ENCODE measurements around the gene ZDHHC7.
A peak's percentile ranks its signal among the peaks of the same experiment; 100 is the strongest.

ZDHHC7 gene

GRCh38 chr16:85007496-85008214 is 3.7 kb downstream of the ZDHHC7 start:
- H3K27me3 ChIP-seq, result no peaks in the 10 kb centered on the region
- TF ChIP-seq CTCF (IDR thresholded peaks at IDR 0.05), result no peak
- intact Hi-C loops (cut with DNase I; ENCODE audit: low total_unique reads), result no loop called here
- no peak for DNase-seq
- peaks cover 0 to 85% (median 66%) of the 10 kb centered on the region in 4 donors for H3K4me1 ChIP-seq
- no peak overlapping the region for H3K4me3 ChIP-seq
- H3K36me3 ChIP-seq, result no peaks in the 10 kb centered on the region
- peak overlapping the region; percentile 7 to 92 for H3K27ac ChIP-seq
- no peaks in the 10 kb centered on the region for H3K9me3 ChIP-seq

GRCh38 chr16:85006639-85007038 is 4.7 kb downstream of the ZDHHC7 start:
- Histone ChIP-seq H3K27ac (peak overlapping the region; percentile 84 to 92), H3K4me1 (peaks cover 0 to 89% (median 72%) of the 10 kb centered on the region in 4 donors), H3K27me3 (no peaks in the 10 kb centered on the region), H3K4me3 (no peak overlapping the region), H3K9me3 (no peaks in the 10 kb centered on the region), H3K36me3 (no peaks in the 10 kb centered on the region)
- TF ChIP-seq CTCF (IDR thresholded peaks at IDR 0.05), result no peak
- intact Hi-C loops (cut with DNase I; ENCODE audit: low total_unique reads), result no loop called here
- DNase-seq, result no peak

- H3K4me1 ChIP-seq, result peaks cover 0 to 100% (median 77%) of the 10 kb centered on the region in 4 donors
- H3K36me3 ChIP-seq, result no peaks in the 10 kb centered on the region
- DNase-seq, result peak; percentile 83
- H3K4me3 ChIP-seq, result peak overlapping the region; percentile 18 to 23
- no peaks in the 10 kb centered on the region for H3K9me3 ChIP-seq
- no peaks in the 10 kb centered on the region for H3K27me3 ChIP-seq
- no peak for TF ChIP-seq CTCF (IDR thresholded peaks at IDR 0.05)
- intact Hi-C loops (cut with DNase I; ENCODE audit: low total_unique reads), result no loop called here
- peak overlapping the region; percentile 84 to 92 for H3K27ac ChIP-seq
These were observed 5.9 kb downstream of the ZDHHC7 start for GRCh38 chr16:85005285-85006069.

- no peaks in the 10 kb centered on the region for H3K9me3 ChIP-seq
- intact Hi-C loops (cut with DNase I; ENCODE audit: low total_unique reads), result no loop called here
- H3K4me1 ChIP-seq, result peaks cover 0 to 100% (median 72%) of the 10 kb centered on the region in 4 donors
- H3K4me3 ChIP-seq, result peak overlapping the region in 1 of 2 donors; percentile 23
- no peaks in the 10 kb centered on the region for H3K36me3 ChIP-seq
- peak overlapping the region; percentile 84 to 92 for H3K27ac ChIP-seq
- no peak for TF ChIP-seq CTCF (IDR thresholded peaks at IDR 0.05)
- peak in 1 of 2 donors; percentile 79 for DNase-seq
- H3K27me3 ChIP-seq, result no peaks in the 10 kb centered on the region
These were observed 6.6 kb downstream of the ZDHHC7 start for GRCh38 chr16:85004587-85005205.

- Histone ChIP-seq H3K4me3 (no peak overlapping the region), H3K9me3 (no peaks in the 10 kb centered on the region), H3K4me1 (peaks cover 0 to 100% (median 67%) of the 10 kb centered on the region in 4 donors), H3K27ac (peak overlapping the region; percentile 84 to 92), H3K27me3 (no peaks in the 10 kb centered on the region), H3K36me3 (no peaks in the 10 kb centered on the region)
- TF ChIP-seq CTCF (IDR thresholded peaks at IDR 0.05), result no peak
- no peak for DNase-seq
- intact Hi-C loops (cut with DNase I; ENCODE audit: low total_unique reads), result no loop called here
These were observed 7.4 kb downstream of the ZDHHC7 start for GRCh38 chr16:85003725-85004586.

All from tibial artery (tissue), 4 donors.